ENCODE results near the gene KIAA1143.
A peak's percentile ranks its signal among the peaks of the same experiment; 100 is the strongest.

The KIAA1143 gene

DNA sequence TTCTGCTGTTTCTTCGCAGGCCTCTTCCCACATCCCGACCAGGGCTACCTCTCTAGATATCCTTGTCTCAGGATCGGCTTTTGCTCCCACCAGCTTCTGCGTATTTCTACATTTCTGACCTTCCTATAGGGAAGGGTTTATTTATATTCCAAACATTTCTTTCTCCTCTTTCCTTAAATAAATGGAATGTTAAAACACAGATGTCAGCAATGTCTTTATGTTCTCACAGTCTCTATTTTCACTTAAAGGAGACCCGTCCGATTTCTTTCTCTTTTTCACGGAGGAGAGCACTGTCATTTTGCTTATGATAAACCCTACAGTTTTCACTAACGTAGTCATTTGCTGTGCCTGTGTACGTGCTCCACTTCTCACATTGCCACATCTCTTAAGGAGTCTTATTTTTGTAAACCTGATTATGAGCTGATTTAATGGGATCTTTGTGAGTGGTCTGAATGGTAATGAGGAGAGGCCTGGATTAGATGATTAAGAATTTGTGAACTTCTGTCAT is 805 bp upstream of the KIAA1143 start:
- no peak for DNase-seq (ENCODE audit: low read depth, low spot score)
- Histone ChIP-seq H3K4me1 (ENCODE audit: control insufficient read depth, insufficient read depth, low read length) (no peaks in the 10 kb centered on the region), H3K27me3 (ENCODE audit: control insufficient read depth, insufficient read depth, low read length) (no peaks in the 10 kb centered on the region), H3K9me3 (ENCODE audit: control insufficient read depth, insufficient read depth, low read length) (no peaks in the 10 kb centered on the region), H3K4me3 (ENCODE audit: low read length) (peak overlapping the region; percentile 93), H3K27ac (ENCODE audit: low read length) (no peak overlapping the region), H3K36me3 (ENCODE audit: control insufficient read depth, insufficient read depth, low read length) (no peaks in the 10 kb centered on the region; the same call in 1 of the 2 replicates)
- no CpG with 5 or more reads among the region's 9 CpGs for WGBS (ENCODE audit: insufficient coverage, insufficient read length)

DNA sequence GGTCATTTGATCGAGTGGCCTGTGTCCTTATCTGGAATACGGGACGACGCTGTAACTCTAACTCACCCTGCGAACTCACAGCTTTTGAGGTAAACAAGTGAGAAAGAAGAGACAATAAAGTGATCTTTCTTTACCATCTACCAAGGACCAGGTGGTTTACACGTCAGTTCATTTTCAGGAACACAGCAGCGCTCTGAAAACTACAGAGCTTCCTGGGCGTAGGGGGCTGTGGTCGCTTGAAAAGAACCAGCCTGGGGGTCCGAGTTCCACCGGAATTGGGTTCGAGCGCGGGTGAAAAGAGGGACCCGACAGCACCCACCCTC is 357 bp downstream of the KIAA1143 start:
- Histone ChIP-seq H3K36me3 (ENCODE audit: control insufficient read depth, insufficient read depth, low read length) (peaks cover 2% of the 10 kb centered on the region; the same call in 1 of the 2 replicates), H3K27me3 (ENCODE audit: control insufficient read depth, insufficient read depth, low read length) (no peaks in the 10 kb centered on the region), H3K4me1 (ENCODE audit: control insufficient read depth, insufficient read depth, low read length) (no peaks in the 10 kb centered on the region), H3K4me3 (ENCODE audit: low read length) (peak overlapping the region; percentile 93), H3K9me3 (ENCODE audit: control insufficient read depth, insufficient read depth, low read length) (no peaks in the 10 kb centered on the region), H3K27ac (ENCODE audit: low read length) (no peak overlapping the region)
- no peak for DNase-seq (ENCODE audit: low read depth, low spot score)
- WGBS (ENCODE audit: insufficient coverage, insufficient read length): no CpG with 5 or more reads among the region's 15 CpGs

DNA sequence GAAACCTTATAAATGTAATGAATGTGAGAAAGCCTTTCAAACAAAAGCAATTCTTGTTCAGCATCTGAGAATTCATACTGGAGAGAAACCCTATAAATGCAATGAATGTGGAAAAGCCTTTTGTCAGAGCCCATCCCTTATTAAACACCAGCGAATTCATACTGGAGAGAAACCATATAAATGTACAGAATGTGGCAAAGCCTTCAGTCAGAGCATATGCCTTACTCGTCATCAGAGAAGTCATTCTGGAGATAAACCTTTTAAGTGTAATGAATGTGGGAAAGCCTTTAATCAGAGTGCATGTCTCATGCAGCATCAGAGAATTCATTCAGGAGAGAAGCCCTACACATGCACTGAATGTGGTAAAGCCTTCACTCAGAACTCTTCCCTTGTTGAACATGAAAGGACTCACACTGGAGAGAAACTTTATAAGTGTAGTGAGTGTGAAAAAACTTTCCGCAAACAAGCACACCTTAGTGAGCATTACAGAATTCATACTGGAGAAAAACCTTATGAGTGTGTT is 26.7 kb downstream of the KIAA1143 start:
- DNase-seq (ENCODE audit: low read depth, low spot score): no peak
- Histone ChIP-seq H3K9me3 (ENCODE audit: control insufficient read depth, insufficient read depth, low read length) (peaks cover 3% of the 10 kb centered on the region; the same call in 1 of the 2 replicates), H3K4me3 (ENCODE audit: low read length) (no peak overlapping the region), H3K27ac (ENCODE audit: low read length) (no peak overlapping the region), H3K27me3 (ENCODE audit: control insufficient read depth, insufficient read depth, low read length) (no peaks in the 10 kb centered on the region), H3K36me3 (ENCODE audit: control insufficient read depth, insufficient read depth, low read length) (peaks cover 7% of the 10 kb centered on the region; the same call in 1 of the 2 replicates), H3K4me1 (ENCODE audit: control insufficient read depth, insufficient read depth, low read length) (no peaks in the 10 kb centered on the region)
- WGBS (ENCODE audit: insufficient coverage, insufficient read length): no CpG with 5 or more reads among the region's 3 CpGs

DNA sequence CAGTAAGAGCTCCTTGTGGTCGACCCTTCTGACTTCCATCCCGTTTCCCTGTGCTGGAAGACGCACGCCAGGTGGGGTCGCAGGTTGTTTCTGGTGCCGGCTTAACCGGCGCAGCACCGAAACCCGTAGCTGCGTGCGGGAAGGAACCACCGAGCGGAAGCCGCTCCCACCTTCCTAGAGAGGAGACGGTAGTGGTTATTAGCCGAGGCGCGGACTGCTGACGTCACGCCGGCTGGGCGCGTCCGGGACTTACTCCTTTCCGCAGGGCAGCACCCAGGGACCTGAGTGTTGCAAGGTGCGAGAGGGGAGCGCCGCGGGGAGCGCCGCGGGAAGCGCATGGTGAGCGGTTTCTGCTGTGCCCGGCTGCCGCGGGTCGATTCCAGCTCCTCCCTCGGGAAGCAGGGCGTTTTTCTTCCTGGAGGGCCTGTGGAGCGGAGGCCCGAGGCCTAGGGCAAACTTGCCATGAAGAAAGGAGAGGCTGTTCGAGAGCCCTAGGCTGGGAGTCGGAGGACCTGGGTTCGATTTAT is 32.0 kb downstream of the KIAA1143 start, which contains the start of gene ZNF501:
ZNF501 (plus strand) TSS at position 252 of the 527 bp plus-strand sequence. CDS start 4,787 bp downstream, outside the sequence.
- no peaks in the 10 kb centered on the region for H3K4me1 ChIP-seq (ENCODE audit: control insufficient read depth, insufficient read depth, low read length)
- H3K27ac ChIP-seq (ENCODE audit: low read length): no peak within 1 kb of the TSS
- H3K36me3 ChIP-seq (ENCODE audit: control insufficient read depth, insufficient read depth, low read length): peaks cover 7% of the 10 kb centered on the region; the same call in 1 of the 2 replicates
- H3K27me3 ChIP-seq (ENCODE audit: control insufficient read depth, insufficient read depth, low read length): no peaks in the 10 kb centered on the region
- peaks cover 5% of the 10 kb centered on the region for H3K9me3 ChIP-seq (ENCODE audit: control insufficient read depth, insufficient read depth, low read length)
- peak within 1 kb of the TSS; percentile 98 for H3K4me3 ChIP-seq (ENCODE audit: low read length)
- peak; percentile 93 for DNase-seq (ENCODE audit: low read depth, low spot score)
- no CpG with 5 or more reads among the region's 46 CpGs for whole genome bisulfite sequencing (ENCODE audit: insufficient coverage, insufficient read length)

DNA sequence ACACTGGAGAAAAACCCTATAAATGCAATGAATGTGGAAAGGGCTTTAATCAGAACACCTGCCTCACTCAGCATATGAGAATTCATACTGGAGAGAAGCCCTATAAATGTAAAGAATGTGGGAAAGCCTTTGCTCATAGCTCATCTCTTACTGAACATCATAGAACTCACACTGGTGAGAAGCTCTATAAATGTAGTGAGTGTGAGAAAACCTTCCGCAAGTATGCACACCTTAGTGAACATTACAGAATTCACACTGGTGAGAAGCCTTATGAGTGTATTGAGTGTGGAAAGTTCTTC is 39.4 kb downstream of the KIAA1143 start:
- Histone ChIP-seq H3K36me3 (ENCODE audit: control insufficient read depth, insufficient read depth, low read length) (0 out of 2 replicates have a peak, but pooled peaks cover 4% of the 10 kb centered on the region), H3K4me3 (ENCODE audit: low read length) (no peak overlapping the region), H3K27me3 (ENCODE audit: control insufficient read depth, insufficient read depth, low read length) (no peaks in the 10 kb centered on the region), H3K9me3 (ENCODE audit: control insufficient read depth, insufficient read depth, low read length) (peaks cover 18% of the 10 kb centered on the region), H3K4me1 (ENCODE audit: control insufficient read depth, insufficient read depth, low read length) (no peaks in the 10 kb centered on the region), H3K27ac (ENCODE audit: low read length) (no peak overlapping the region)
- DNase-seq (ENCODE audit: low read depth, low spot score): no peak
- WGBS (ENCODE audit: insufficient coverage, insufficient read length): no CpG with 5 or more reads among the region's 1 CpG

- Histone ChIP-seq H3K27ac (ENCODE audit: low read length) (no peak overlapping the region), H3K9me3 (ENCODE audit: control insufficient read depth, insufficient read depth, low read length) (peaks cover 18% of the 10 kb centered on the region), H3K27me3 (ENCODE audit: control insufficient read depth, insufficient read depth, low read length) (no peaks in the 10 kb centered on the region), H3K36me3 (ENCODE audit: control insufficient read depth, insufficient read depth, low read length) (0 out of 2 replicates have a peak, but pooled peaks cover 4% of the 10 kb centered on the region), H3K4me3 (ENCODE audit: low read length) (no peak overlapping the region), H3K4me1 (ENCODE audit: control insufficient read depth, insufficient read depth, low read length) (no peaks in the 10 kb centered on the region)
- WGBS (ENCODE audit: insufficient coverage, insufficient read length): no CpG with 5 or more reads among the region's 10 CpGs
- no peak for DNase-seq (ENCODE audit: low read depth, low spot score)
Observed at GRCh38 chr3:44721231-44722102, 40.0 kb downstream of the KIAA1143 start.

- no peaks in the 10 kb centered on the region for H3K4me1 ChIP-seq (ENCODE audit: control insufficient read depth, insufficient read depth, low read length)
- peak within 1 kb of the TSS; percentile 45 for H3K4me3 ChIP-seq (ENCODE audit: low read length)
- H3K36me3 ChIP-seq (ENCODE audit: control insufficient read depth, insufficient read depth, low read length): no peaks in the 10 kb centered on the region
- peaks cover 2% of the 10 kb centered on the region; the same call in 1 of the 2 replicates for H3K9me3 ChIP-seq (ENCODE audit: control insufficient read depth, insufficient read depth, low read length)
- peak; percentile 45 for DNase-seq (ENCODE audit: low read depth, low spot score)
- no peaks in the 10 kb centered on the region for H3K27me3 ChIP-seq (ENCODE audit: control insufficient read depth, insufficient read depth, low read length)
- H3K27ac ChIP-seq (ENCODE audit: low read length): no peak within 1 kb of the TSS
- no CpG with 5 or more reads among the region's 36 CpGs for WGBS (ENCODE audit: insufficient coverage, insufficient read length)
Observed at GRCh38 chr3:44712455-44713075, 48.9 kb downstream of the KIAA1143 start, which contains the start of gene ZNF502. TSS of gene ZNF502 (plus strand) at chr3:44712660. CDS start at chr3:44720262, 7,602 bp downstream.
